ENCODE results near the gene SLC46A2. TPM values are rescaled to one million over a fixed set of nuclear protein-coding genes. Genes with fewer than 3 reads are reported as not detected.
A peak's percentile ranks its signal among the peaks of the same experiment; 100 is the strongest.

Gene SLC46A2
- total RNA-seq, 4 donors from 2014 or later = 49.5 to 95.9 (median 63.0) TPM

DNA sequence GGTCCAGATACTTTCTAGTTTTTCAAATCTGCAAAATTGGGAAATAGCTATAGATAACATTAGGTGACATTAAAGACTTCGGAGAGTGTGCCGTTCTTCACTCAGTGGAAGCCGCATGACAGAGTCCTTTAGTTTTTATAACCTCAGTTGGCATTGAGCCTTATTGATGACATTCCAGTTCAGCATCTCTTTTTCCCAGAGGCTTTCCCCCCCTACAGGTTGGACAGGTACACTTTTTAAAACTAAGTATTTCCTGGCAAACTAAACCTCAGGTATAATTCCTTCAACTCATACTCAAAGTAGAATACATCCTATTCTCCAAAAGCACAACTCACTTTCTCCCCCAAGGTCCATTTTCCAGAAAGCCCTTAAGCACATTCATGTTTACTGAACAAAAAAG is 58.7 kb downstream of the SLC46A2 start:
- H3K4me3 ChIP-seq (ENCODE audit: low read depth, poor library complexity, severe bottlenecking) = no peak overlapping the region
- no peak for DNase-seq (ENCODE audit: low spot score in 2 of 2)
- TF ChIP-seq POLR2A (IDR thresholded peaks at IDR 0.05) = no peak
- TF ChIP-seq, protein P1, sequence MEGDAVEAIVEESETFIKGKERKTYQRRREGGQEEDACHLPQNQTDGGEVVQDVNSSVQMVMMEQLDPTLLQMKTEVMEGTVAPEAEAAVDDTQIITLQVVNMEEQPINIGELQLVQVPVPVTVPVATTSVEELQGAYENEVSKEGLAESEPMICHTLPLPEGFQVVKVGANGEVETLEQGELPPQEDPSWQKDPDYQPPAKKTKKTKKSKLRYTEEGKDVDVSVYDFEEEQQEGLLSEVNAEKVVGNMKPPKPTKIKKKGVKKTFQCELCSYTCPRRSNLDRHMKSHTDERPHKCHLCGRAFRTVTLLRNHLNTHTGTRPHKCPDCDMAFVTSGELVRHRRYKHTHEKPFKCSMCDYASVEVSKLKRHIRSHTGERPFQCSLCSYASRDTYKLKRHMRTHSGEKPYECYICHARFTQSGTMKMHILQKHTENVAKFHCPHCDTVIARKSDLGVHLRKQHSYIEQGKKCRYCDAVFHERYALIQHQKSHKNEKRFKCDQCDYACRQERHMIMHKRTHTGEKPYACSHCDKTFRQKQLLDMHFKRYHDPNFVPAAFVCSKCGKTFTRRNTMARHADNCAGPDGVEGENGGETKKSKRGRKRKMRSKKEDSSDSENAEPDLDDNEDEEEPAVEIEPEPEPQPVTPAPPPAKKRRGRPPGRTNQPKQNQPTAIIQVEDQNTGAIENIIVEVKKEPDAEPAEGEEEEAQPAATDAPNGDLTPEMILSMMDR (IDR thresholded peaks at IDR 0.05) = no peak
- intact Hi-C loops (cut with DNase I; ENCODE audit: low total_unique reads) = no loop called here
- 75 to 81% methylated on average over 3 of the region's 3 CpGs for WGBS, 2 donors

DNA sequence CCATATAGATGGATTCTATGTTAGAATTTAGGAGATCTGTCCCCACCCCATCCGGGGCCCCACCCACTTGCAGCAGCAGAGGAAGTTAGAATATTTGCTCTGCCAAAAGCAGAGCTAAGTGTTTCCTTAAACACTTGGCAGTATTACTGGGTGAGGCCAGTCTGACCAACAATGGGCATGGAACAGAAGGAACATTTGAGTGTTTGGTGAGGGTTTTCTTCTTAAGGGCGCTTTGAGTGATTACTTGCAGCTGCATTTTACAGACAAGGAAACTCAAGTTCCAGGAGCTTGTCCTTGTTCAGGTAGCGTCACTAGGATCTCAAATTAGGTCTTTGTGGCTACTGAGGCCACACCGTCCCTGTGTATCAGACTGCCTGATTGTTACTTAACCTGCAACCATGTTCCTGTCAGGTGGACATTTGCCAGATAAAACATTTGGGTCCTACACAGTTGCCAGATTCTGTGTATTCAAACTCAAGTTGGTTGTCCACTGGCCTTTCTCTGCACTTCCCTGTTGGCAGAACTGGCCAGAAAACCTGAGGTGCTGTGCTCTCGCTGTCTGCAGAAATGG is 59.3 kb downstream of the SLC46A2 start:
- no peak overlapping the region for H3K4me3 ChIP-seq (ENCODE audit: low read depth, poor library complexity, severe bottlenecking)
- peak; percentile 30 to 86 for DNase-seq (ENCODE audit: low spot score in 2 of 2)
- TF ChIP-seq, protein P1 (IDR thresholded peaks at IDR 0.05) = no peak
- no peak for TF ChIP-seq POLR2A (IDR thresholded peaks at IDR 0.05)
- 58 to 65% methylated on average over 5 of the region's 5 CpGs for WGBS, 2 donors
- intact Hi-C loops (cut with DNase I; ENCODE audit: low total_unique reads) = no loop called here

Other genes starting within 250 kb of the SLC46A2 start
- 10 to 100 TPM; 12.5 to 20.0 (median 16.6) TPM for gene INIP, start 172.8 kb downstream of the SLC46A2 start, total RNA-seq
- gene SNX30, start 140.1 kb downstream of the SLC46A2 start, total RNA-seq = 10 to 100 TPM in 3 of 4 donors, 1 to 10 TPM in 1; 7.6 to 16.5 (median 13.0) TPM
- 1 to 10 TPM in 2 of 4 donors, under 1 TPM in 1, not detected in 1; 0.27 to 1.4 (median 1.0) TPM for gene ZNF883, start 121.3 kb upstream of the SLC46A2 start, total RNA-seq
- 1 to 10 TPM in 3 of 4 donors, under 1 TPM in 1; 0.56 to 2.1 (median 1.2) TPM for gene ZFP37, start 165.8 kb upstream of the SLC46A2 start, total RNA-seq

Measured in lower leg skin (tissue), 4 donors.